HFF-Myc (cell line): Measurements from ENCODE around the gene PDPN.

Experiments
- DNase-seq: peaks from one replicate; pipeline ENCODE4 v3.0.0-alpha.2; 2011; ENCODE audit warnings: low read depth; ENCODE audit errors: extremely low read depth
- H3K4me3 ChIP-seq: replicated peaks from 2 replicates; pipeline ENCODE4 v1.5.1; 2011; ENCODE audit warnings: low read depth, mild to moderate bottlenecking, control low read depth, low read length
- TF ChIP-seq, protein P1 (sequence below): IDR thresholded peaks from 2 replicates; pipeline ENCODE4 v1.5.1; 2012; ENCODE audit warnings: mild to moderate bottlenecking, low read depth, low read length, control low read depth; ENCODE audit errors: missing control alignments

PDPN gene

DNA sequence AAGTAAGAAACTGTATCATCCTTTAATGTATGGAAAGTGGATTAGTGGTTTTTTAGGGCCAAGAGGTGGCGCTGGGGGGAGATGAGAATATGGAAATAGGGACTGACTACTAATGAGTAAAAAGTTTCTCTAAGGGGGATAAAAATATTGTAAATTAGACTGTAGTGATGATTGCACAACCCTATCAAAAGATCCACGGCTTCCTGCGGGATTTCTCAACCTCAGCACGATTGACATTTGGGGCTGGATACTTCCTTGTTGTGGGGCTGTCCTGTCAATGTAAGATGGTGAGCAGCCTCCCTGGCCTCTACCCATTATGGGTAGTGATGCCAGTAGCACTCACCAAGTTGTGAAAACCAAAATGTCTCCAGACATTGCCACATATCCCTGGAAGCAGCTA lies 80.3 kb downstream of the PDPN start:
- no peak for DNase-seq
- TF ChIP-seq, protein P1, sequence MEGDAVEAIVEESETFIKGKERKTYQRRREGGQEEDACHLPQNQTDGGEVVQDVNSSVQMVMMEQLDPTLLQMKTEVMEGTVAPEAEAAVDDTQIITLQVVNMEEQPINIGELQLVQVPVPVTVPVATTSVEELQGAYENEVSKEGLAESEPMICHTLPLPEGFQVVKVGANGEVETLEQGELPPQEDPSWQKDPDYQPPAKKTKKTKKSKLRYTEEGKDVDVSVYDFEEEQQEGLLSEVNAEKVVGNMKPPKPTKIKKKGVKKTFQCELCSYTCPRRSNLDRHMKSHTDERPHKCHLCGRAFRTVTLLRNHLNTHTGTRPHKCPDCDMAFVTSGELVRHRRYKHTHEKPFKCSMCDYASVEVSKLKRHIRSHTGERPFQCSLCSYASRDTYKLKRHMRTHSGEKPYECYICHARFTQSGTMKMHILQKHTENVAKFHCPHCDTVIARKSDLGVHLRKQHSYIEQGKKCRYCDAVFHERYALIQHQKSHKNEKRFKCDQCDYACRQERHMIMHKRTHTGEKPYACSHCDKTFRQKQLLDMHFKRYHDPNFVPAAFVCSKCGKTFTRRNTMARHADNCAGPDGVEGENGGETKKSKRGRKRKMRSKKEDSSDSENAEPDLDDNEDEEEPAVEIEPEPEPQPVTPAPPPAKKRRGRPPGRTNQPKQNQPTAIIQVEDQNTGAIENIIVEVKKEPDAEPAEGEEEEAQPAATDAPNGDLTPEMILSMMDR = no peak
- no peak overlapping the region for H3K4me3 ChIP-seq

DNA sequence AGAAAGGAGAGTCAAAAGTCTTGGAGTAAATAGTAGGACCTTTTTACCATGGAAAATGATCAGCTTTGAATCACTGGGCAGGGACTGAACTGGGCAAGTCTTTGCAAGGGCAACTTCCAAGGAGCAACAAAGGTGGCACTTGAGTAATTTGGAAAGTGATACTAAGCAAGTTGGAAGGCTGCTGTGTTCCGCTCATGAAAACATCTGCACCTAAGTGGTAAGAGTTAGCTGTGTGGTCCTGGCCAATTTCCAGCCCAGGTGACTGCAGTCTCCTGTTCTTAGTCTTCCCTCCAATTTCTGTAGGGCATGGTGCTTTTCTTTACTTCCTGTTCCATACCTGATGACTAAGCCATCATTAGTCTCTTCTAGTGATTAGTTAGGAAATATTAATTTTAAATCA lies 80.8 kb downstream of the PDPN start:
- H3K4me3 ChIP-seq = no peak overlapping the region
- TF ChIP-seq, protein P1 = no peak
- DNase-seq = no peak

DNA sequence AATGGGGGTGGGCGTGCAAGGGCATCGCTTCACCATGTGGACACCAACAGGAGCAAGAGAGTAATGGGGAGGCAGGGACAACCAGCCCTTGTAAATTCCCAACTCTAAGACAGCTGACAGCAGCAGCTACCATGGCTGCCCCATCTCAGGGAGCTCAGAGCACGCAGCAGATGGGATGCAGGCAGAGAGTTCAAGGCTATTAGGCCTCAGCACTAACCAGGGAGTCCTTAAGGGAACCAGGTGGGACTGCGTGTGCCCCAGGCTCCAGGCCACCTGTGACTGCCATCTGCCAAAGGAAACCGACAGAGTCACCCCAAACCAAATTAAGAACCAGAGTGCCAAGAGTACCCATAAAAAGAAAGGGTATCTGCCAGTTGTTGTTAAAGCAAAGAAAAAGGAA lies 82.7 kb downstream of the PDPN start:
- H3K4me3 ChIP-seq = no peak overlapping the region
- DNase-seq = no peak

More for the DNA sequence above, 82.7 kb downstream of the PDPN start:
- TF ChIP-seq, protein P1 = no peak
